Lower leg skin (tissue), 3 donors: ENCODE results near the gene NASP.

Experiments
- POLR2A ChIP-seq, 2 donors: fragments of 450-650 bp; IDR thresholded peaks; one replicate each; pipeline ENCODE4 v1.6.1; 2016 to 2017; ENCODE audit warnings: antibody characterized with exemption in 2 of 2, mild to moderate bottlenecking in 1 of 2, moderate library complexity in 1 of 2
- TF ChIP-seq, protein P1 (sequence below), 3 donors: fragments of 450-650 bp; IDR thresholded peaks; one replicate each; pipeline ENCODE4 v1.5.1; 2016; ENCODE audit warnings: antibody characterized with exemption in 3 of 3, mild to moderate bottlenecking in 3 of 3, moderate library complexity in 2 of 3

DNA sequence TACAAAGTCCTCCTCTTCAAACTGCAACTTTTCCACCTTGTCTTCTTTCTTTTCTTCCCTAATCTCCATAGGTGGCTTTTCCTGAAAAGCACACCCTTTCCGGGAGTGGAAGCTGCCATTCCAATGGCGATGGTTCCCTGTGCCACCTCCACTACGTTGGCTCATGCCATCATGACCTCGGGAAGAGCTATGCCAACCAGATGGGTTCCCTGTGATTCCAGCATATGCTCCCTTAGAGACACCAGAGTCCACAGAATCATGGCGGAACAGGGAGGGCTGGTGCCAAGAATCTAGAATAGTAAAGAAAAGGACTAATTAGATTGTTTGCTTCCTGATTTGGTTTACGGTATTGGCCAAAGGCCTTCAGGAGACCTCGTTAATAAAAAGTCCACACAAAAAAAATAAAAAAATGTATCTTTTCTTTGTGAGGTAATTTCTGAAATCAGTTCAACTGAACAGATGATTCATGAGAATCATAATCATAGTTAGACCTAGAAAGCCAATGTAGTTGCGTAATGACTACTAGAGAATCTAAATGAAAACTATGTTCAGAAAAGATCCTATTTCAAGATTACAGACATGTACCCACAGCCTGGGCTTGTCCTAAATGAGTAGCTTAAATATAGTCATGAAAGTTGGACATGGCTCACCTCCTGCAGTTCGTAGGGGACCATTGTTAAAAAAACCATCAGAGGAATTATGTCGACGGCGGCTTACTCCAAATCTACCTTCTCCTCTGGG lies 70.9 kb downstream of the NASP start:
- TF ChIP-seq, protein P1, sequence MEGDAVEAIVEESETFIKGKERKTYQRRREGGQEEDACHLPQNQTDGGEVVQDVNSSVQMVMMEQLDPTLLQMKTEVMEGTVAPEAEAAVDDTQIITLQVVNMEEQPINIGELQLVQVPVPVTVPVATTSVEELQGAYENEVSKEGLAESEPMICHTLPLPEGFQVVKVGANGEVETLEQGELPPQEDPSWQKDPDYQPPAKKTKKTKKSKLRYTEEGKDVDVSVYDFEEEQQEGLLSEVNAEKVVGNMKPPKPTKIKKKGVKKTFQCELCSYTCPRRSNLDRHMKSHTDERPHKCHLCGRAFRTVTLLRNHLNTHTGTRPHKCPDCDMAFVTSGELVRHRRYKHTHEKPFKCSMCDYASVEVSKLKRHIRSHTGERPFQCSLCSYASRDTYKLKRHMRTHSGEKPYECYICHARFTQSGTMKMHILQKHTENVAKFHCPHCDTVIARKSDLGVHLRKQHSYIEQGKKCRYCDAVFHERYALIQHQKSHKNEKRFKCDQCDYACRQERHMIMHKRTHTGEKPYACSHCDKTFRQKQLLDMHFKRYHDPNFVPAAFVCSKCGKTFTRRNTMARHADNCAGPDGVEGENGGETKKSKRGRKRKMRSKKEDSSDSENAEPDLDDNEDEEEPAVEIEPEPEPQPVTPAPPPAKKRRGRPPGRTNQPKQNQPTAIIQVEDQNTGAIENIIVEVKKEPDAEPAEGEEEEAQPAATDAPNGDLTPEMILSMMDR (IDR thresholded peaks at IDR 0.05): no peak
- TF ChIP-seq POLR2A (IDR thresholded peaks at IDR 0.05): no peak
